Occipital lobe (tissue), 2 donors: ENCODE measurements around the gene ZNF330. TPM values are rescaled to one million over a fixed set of nuclear protein-coding genes. Genes with fewer than 3 reads are reported as not detected.

Experiments
- DNase-seq: peaks from one replicate; lab custom pipeline; 2025; lab: John Stamatoyannopoulos, UW
- total RNA-seq: library from RNA; depleted of rRNA; stranded (reverse); fragments of >200 nt; gene quantifications from one replicate; pipeline ENCODE4 v1.2.3, GENCODE V29; 2014

ZNF330 gene
- total RNA-seq, 1 donor from 2014 or later: 23.4 TPM

GRCh38 chr4:141229408-141230101 lies 8.9 kb downstream of the ZNF330 start:
- DNase-seq: no peak

- DNase-seq: no peak
Observed at GRCh38 chr4:141233673-141234072, 13.0 kb downstream of the ZNF330 start.

DNA sequence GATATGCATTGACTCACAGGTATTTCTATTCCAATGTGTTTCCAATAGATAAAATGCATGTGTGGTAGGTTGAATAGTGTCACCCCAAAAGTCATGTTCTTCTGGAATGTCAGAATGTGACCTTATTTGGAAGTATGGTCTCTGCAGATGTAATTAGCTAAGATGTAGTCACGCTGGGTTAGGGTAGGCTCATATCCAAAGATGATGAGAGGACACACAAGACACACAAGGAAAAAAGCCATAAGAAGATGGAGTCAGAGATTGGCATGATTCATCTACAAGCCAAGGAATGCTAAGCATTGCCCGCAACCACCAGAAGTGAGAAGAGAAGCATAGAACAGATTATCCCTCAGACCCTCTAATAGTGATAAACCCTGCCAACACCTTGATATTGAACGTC lies 17.5 kb downstream of the ZNF330 start:
- no peak for DNase-seq

DNA sequence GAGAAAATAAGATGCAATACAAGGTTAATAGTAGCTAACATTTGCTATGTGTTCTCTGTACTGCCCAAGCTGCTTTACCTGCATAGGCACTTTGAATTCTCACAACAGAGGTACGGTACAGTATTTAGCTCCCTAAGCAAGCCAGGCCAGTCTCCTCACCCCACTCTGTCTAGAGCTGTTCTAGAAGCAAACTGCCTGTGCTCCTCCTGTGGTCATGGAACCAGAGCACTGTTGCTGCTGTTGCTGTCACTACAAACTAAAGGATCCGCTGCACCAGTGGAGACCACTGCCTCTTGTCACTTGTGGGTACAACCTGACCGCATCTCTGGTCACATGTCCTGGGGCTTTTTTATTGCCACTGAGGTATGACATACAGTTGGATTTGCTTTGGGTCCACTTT lies 19.6 kb downstream of the ZNF330 start:
- DNase-seq: no peak

GRCh38 chr4:141240671-141241070 lies 20.0 kb downstream of the ZNF330 start:
- no peak for DNase-seq

- DNase-seq: no peak
Observed at GRCh38 chr4:141241986-141242385, 21.3 kb downstream of the ZNF330 start.

DNA sequence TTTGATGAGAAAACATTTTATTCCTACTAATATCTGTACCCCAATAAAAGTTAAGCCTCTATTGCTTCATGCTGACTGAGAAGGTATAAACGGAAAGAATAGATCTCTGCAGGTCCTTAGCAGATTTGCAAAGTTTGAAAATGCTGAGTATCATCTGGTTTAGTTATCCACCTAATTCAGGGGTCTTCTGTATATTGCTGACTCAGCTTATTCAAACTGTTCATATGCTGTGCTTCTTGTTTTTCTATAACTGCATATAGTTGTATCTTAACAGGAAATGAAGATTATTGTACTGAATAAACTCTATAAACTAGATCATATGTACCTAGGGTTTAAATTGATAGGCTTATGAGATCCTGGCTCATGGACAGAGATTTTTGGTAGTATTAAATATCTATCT lies 23.7 kb downstream of the ZNF330 start:
- DNase-seq: no peak

GRCh38 chr4:141246243-141246642 lies 25.5 kb downstream of the ZNF330 start:
- no peak for DNase-seq

- no peak for DNase-seq
Observed at GRCh38 chr4:141246683-141247429, 26.2 kb downstream of the ZNF330 start.

DNA sequence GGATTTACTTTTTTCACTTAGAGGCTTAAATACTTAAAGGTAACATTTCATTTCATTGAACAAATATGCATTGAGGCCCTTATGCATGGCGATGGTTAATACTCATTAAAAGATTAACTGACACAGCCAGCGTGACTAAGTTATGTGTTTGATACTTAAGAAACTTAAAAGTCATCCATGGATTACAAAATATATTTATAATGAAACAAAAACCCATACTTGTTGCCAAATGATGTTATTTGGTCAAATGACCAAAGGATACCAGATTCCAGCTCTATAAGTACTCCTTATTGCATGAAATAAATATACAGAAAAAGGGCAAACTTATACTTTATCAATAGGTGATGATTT lies 26.7 kb downstream of the ZNF330 start:
- DNase-seq: no peak

- DNase-seq: no peak
Observed at GRCh38 chr4:141248029-141248428, 27.3 kb downstream of the ZNF330 start.

DNA sequence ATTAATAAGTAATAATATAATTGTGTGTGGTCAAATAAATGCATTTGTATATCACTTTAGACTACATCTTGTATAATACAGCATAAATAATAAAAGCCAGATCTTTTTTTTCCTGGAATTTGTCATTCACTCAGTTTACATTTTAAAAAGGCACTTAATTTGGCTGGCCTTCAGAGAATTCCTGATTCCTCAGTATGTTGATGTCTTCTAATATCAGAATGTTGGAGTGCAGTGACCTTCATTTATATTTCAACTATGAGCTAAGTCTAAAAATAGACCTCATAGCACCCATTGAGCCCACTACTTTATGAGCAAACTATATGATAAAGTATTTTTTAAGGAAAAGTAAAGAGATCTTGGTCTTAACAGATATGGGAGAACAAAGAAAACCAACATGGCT lies 27.8 kb downstream of the ZNF330 start:
- DNase-seq: no peak

DNA sequence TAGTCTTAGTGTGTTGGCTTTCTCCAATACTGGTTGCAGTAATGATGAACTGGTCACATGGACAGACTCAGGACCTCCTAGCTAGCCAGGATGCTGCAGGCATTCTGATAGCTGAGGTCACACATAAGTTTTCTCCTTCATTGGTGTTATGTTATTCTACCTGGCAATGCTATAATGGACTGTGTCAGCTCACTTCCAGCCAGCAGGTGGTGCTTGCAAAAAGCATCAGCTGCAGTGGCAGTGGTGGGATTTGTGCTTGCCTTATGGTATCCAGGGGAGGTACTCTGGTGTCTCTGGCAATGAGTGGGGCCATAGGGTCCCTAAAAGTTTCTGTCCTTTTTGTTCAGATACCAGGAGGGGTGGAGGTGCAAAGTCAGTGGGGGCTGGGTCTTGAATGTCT lies 33.6 kb downstream of the ZNF330 start:
- DNase-seq: no peak

DNA sequence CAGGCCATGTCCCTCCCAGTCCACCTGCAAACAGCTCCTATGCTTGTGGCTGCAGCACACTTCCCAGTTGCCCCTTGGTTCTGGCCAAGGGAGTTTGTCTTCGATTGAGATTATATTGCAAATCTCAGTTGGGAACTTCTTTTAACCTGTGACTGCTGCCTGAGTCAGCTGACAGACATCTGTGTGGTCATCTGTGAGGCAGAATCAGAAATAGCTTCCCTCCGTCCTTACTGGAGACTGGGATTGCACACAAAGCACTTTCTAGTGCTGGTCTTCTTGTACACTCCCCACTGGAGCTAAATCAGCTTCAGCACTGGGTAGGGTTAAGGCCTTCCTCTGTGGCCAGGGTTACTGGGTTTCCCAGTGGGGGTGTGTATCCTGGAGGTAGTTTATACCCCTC lies 34.3 kb downstream of the ZNF330 start:
- no peak for DNase-seq

GRCh38 chr4:141258558-141258957 lies 37.9 kb downstream of the ZNF330 start:
- no peak for DNase-seq

DNA sequence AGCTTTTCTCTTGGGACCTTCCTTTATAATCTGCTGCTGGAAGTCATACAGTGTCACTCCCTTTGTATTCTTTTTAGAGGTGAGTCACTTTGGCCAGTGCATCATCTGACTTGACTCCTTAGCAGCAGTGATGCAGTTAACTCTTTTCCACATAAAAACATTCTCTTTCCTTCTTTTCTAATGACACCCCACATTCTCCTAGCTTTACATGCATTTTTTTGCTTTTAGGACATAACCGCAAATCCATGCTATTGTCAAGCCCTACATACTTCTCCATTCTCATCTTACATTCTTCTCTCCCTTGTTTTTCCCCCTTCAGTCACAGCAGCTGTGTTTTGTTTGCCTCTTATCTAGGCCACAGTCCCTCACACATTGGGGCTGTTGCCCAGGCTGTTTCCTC lies 55.1 kb downstream of the ZNF330 start:
- DNase-seq: no peak

GRCh38 chr4:141283152-141283551 lies 62.5 kb downstream of the ZNF330 start:
- no peak for DNase-seq

DNA sequence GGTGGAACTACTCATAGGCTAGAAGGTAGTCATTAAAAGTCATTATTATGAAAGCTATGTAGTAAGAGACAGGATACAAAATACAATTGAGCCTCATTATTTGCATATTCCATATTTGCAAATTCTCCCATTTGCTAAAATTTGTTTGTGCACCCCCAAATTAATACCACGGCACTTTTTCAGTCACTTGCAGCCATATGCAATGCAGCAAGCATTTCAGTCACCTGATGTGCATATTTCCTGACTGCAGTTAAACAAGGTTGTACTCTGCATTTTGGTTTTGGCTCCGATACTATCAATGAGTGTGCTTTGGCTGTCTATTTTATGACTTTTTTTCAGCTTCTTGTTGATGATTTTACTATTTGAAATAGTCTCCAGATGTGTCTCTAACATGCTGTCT lies 62.9 kb downstream of the ZNF330 start:
- no peak for DNase-seq

Other genes with a start within 250 kb of the ZNF330 start
- gene RNF150, start 87.4 kb upstream of the ZNF330 start, total RNA-seq: 34.5 TPM